WTC11 (cell line): ENCODE data around the gene NECTIN3. TPM values are rescaled to one million over a fixed set of nuclear protein-coding genes. Genes with fewer than 3 reads are reported as not detected.

Experiments used
- ATAC-seq: fragments of 200-7000 bp; cut with Tn5 transposase; 2 replicates; pipeline ENCODE4 v1.10.0; 2021; ENCODE audit warnings: mild to moderate bottlenecking, moderate library complexity
- CTCF ChIA-PET: fragments of 300-600 bp; sonication (Branson Sonifier 250); formaldehyde crosslinking; loops from one replicate; lab custom pipeline; 2021; ENCODE audit warnings: antibody characterized with exemption; lab: Charles Lee
- POLR2A ChIA-PET: fragments of 350-600 bp; sonication (Branson Sonifier 250); formaldehyde crosslinking; loops from one replicate; lab custom pipeline; 2021; ENCODE audit warnings: antibody characterized with exemption; lab: Charles Lee
- DNase-seq: peaks from one replicate; pipeline ENCODE4 v3.0.0; 2021; ENCODE audit warnings: low spot score
- H3K27ac Mint-ChIP-seq: 2 replicates; pipeline ENCODE4 v1.8.0; 2021; ENCODE audit warnings: mixed read lengths
- H3K27me3 Mint-ChIP-seq: 2 replicates; pipeline ENCODE4 v1.8.0; 2021; ENCODE audit warnings: low read depth, mild to moderate bottlenecking, moderate library complexity, mixed read lengths
- H3K36me3 Mint-ChIP-seq: 2 replicates; pipeline ENCODE4 v1.8.0; 2021; ENCODE audit warnings: mixed read lengths
- H3K4me1 Mint-ChIP-seq: 2 replicates; pipeline ENCODE4 v1.8.0; 2022; ENCODE audit warnings: mixed read lengths
- H3K4me3 Mint-ChIP-seq: 2 replicates; pipeline ENCODE4 v1.8.0; 2021; ENCODE audit warnings: mild to moderate bottlenecking, moderate library complexity, mixed read lengths
- H3K9me3 Mint-ChIP-seq: 2 replicates; pipeline ENCODE4 v1.8.0; 2021; ENCODE audit warnings: mixed read lengths
- ELF4 ChIP-seq: sonication (generic); formaldehyde crosslinking; IDR thresholded peaks from 2 replicates; pipeline ENCODE4 v1.8.1; 2022; ENCODE audit warnings: low read depth, mild to moderate bottlenecking, moderate library complexity, missing genetic modification reagents
- GTF2I ChIP-seq: fragments of 250-450 bp; sonication (Bioruptor Pico); conservative IDR thresholded peaks from 2 replicates; pipeline ENCODE4 v1.4.0; 2021; ENCODE audit warnings: mild to moderate bottlenecking
- NFATC4 ChIP-seq: fragments of 250-450 bp; sonication (Bioruptor Pico); IDR thresholded peaks from 2 replicates; pipeline ENCODE4 v1.9.0; 2021; ENCODE audit warnings: mild to moderate bottlenecking
- SP1 ChIP-seq: sonication (generic); formaldehyde crosslinking; conservative IDR thresholded peaks from 2 replicates; pipeline ENCODE4 v1.8.1; 2022; ENCODE audit warnings: missing genetic modification reagents
- TCF7 ChIP-seq: sonication (generic); formaldehyde crosslinking; IDR thresholded peaks from 2 replicates; pipeline ENCODE4 v1.8.0; 2022; ENCODE audit warnings: mild to moderate bottlenecking, low read depth, missing genetic modification reagents, moderate library complexity
- ZNF121 ChIP-seq: sonication (generic); formaldehyde crosslinking; IDR thresholded peaks from 2 replicates; pipeline ENCODE4 v1.8.0; 2023; ENCODE audit warnings: missing genetic modification reagents
- ZNF396 ChIP-seq: fragments of 250-450 bp; sonication (Bioruptor Pico); IDR thresholded peaks from 2 replicates; pipeline ENCODE4 v1.8.0; 2021; ENCODE audit warnings: mild to moderate bottlenecking, moderate library complexity, borderline replicate concordance
- ZNF416 ChIP-seq: fragments of 250-450 bp; sonication (Bioruptor Pico); IDR thresholded peaks from 2 replicates; pipeline ENCODE4 v1.9.0; 2021; ENCODE audit warnings: mild to moderate bottlenecking, inconsistent platforms
- total RNA-seq: library from RNA; stranded (reverse); gene quantifications from 3 replicates; pipeline ENCODE4 v1.2.3, GENCODE V29; 2021
- TF ChIP-seq, protein P1 (sequence below): sonication (generic); formaldehyde crosslinking; IDR thresholded peaks from 2 replicates; pipeline ENCODE4 v1.8.0; 2022; ENCODE audit warnings: missing genetic modification reagents
- TF ChIP-seq, protein P2 (sequence below): fragments of 200-600 bp; IDR thresholded peaks from 2 replicates; pipeline ENCODE4 v1.8.0; 2022; ENCODE audit warnings: antibody characterized with exemption
- TF ChIP-seq, protein P3 (sequence below): sonication (generic); formaldehyde crosslinking; IDR thresholded peaks from 2 replicates; pipeline ENCODE4 v1.8.0; 2023; ENCODE audit warnings: mild to moderate bottlenecking, missing genetic modification reagents
- TF ChIP-seq, protein P4 (sequence below): fragments of 250-450 bp; sonication (Bioruptor Pico); IDR thresholded peaks from 2 replicates; pipeline ENCODE4 v2.1.2; 2022; ENCODE audit warnings: mild to moderate bottlenecking, moderate library complexity
- TF ChIP-seq, protein P5 (sequence below): fragments of 250-450 bp; sonication (Bioruptor Pico); IDR thresholded peaks from 2 replicates; pipeline ENCODE4 v1.9.0; 2021; ENCODE audit warnings: mild to moderate bottlenecking

NECTIN3 gene
- total RNA-seq, 1 experiment from 2014 or later, result 24.8 TPM

DNA sequence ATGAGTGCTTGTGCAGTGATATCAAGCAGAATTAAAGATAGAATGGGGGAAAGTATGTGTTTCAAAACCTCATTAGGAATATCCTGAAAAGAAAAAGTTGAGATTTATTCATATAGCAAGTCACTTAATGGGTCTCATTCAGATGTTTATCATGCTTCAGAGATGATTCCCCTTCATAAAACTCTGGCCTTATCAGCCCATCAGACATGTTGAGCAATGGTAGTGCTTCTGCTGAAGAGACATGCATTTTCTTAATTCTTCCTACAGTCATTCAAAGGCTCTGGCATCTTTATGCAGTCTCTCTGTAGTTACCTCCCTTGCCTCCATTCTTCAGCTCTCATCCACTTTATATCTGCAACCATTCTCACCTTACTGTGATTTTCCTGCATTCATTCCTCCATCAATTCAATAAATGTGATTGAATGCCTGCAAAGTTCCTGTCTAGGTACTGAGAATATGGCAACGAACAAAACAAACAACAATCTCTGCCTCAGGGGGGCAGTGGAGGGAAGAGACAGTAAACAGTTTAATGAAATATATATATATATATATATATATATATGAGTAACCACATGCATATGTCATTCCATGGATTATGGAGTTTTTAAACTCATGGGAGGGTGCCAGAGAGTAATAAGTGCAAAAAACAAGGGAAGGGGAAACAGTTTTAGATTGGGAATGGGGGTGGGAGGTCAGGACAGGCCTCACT is 138.5 kb downstream of the NECTIN3 start:
- CTCF ChIA-PET, result no interaction called here
- no peak for TF ChIP-seq ELF4 (CRISPR knock-in tag)
- TF ChIP-seq, all 79 proteins: peak for 0
- POLR2A ChIA-PET, result no interaction called here
- ATAC-seq (no peak), DNase-seq (no peak)
- H3K9me3 Mint-ChIP-seq, result no peaks in the 10 kb centered on the region
- H3K4me1 Mint-ChIP-seq, result peaks cover 15% of the 10 kb centered on the region
- no peaks in the 10 kb centered on the region for H3K36me3 Mint-ChIP-seq
- no peak overlapping the region for H3K4me3 Mint-ChIP-seq
- H3K27me3 Mint-ChIP-seq, result no peaks in the 10 kb centered on the region
- no peak overlapping the region for H3K27ac Mint-ChIP-seq

DNA sequence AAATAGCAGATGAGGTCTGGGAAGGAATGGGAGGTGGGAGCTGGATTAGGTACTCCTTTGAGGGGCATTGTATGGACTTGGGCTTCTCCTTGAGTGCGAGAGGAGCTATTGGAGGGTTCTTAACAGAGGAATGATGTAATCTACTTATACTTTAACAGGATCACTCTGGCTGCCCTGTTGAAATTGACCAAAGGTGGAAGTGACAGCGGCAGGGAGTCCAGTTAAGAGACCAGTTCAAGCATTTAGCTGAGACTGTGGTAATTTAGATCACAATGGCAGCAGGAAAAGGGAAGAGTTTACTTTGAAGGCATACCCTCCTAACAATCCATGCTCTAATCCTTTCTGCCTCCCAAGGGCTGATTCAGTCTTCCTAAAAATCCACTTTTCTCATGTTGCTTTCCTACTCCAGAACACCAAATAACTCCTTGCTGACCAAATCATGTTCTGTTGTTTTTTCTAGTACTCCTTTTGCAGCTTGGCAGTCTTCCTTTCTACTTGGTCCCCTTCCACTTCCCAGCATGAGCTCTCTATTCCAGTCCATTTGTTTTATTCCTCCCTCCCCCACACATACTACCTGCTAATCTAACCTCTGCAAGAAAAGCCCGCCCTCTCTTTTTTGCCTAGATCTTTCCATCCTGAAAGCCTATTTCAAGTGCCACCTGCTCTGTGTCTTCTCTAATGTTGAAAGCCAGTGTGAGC is 139.4 kb downstream of the NECTIN3 start:
- Mint-ChIP-seq H3K27me3 (no peaks in the 10 kb centered on the region), H3K36me3 (no peaks in the 10 kb centered on the region), H3K9me3 (no peaks in the 10 kb centered on the region), H3K4me1 (peaks cover 11% of the 10 kb centered on the region), H3K4me3 (no peak overlapping the region), H3K27ac (no peak overlapping the region)
- ChIA-PET CTCF (no interaction called here), POLR2A (no interaction called here)
- ATAC-seq, result peak; percentile 82
- DNase-seq, result no peak
- TF ChIP-seq TCF7 (CRISPR knock-in tag) (no peak), SP1 (CRISPR knock-in tag) (no peak)
- TF ChIP-seq, protein P1, sequence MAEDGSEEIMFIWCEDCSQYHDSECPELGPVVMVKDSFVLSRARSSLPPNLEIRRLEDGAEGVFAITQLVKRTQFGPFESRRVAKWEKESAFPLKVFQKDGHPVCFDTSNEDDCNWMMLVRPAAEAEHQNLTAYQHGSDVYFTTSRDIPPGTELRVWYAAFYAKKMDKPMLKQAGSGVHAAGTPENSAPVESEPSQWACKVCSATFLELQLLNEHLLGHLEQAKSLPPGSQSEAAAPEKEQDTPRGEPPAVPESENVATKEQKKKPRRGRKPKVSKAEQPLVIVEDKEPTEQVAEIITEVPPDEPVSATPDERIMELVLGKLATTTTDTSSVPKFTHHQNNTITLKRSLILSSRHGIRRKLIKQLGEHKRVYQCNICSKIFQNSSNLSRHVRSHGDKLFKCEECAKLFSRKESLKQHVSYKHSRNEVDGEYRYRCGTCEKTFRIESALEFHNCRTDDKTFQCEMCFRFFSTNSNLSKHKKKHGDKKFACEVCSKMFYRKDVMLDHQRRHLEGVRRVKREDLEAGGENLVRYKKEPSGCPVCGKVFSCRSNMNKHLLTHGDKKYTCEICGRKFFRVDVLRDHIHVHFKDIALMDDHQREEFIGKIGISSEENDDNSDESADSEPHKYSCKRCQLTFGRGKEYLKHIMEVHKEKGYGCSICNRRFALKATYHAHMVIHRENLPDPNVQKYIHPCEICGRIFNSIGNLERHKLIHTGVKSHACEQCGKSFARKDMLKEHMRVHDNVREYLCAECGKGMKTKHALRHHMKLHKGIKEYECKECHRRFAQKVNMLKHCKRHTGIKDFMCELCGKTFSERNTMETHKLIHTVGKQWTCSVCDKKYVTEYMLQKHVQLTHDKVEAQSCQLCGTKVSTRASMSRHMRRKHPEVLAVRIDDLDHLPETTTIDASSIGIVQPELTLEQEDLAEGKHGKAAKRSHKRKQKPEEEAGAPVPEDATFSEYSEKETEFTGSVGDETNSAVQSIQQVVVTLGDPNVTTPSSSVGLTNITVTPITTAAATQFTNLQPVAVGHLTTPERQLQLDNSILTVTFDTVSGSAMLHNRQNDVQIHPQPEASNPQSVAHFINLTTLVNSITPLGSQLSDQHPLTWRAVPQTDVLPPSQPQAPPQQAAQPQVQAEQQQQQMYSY (CRISPR knock-in tag), result peak; percentile 43; the same call in 1 of the 2 replicates

DNA sequence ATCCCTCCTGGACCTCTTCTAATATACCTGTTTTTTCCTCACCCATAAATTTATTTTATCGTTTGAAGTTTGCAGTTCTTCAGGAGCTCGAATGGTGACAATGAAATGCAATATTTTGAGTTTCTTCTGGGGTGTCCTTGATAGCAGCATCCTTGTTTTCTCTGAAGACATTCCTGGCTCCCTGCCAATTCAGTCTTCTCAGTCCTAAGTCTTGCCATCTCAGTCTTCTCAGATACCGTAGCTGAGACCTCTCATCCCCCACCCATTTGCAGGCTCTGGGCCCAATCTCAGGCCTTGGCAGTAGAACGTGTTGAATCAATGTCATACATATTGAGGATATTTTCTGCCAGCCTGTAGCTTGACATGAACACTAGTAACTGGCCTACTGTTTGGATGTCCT is 140.9 kb downstream of the NECTIN3 start:
- H3K4me1 Mint-ChIP-seq, result 0 out of 2 replicates have a peak, but pooled peaks cover 2% of the 10 kb centered on the region
- H3K36me3 Mint-ChIP-seq, result no peaks in the 10 kb centered on the region
- H3K27me3 Mint-ChIP-seq, result no peaks in the 10 kb centered on the region
- no peak for ATAC-seq
- no peaks in the 10 kb centered on the region for H3K9me3 Mint-ChIP-seq
- no peak for DNase-seq
- H3K4me3 Mint-ChIP-seq, result no peak overlapping the region
- TF ChIP-seq ZNF121 (no peak), ZNF396 (CRISPR knock-in tag) (no peak), ZNF416 (no peak), GTF2I (CRISPR knock-in tag) (no peak)
- TF ChIP-seq, protein P2, sequence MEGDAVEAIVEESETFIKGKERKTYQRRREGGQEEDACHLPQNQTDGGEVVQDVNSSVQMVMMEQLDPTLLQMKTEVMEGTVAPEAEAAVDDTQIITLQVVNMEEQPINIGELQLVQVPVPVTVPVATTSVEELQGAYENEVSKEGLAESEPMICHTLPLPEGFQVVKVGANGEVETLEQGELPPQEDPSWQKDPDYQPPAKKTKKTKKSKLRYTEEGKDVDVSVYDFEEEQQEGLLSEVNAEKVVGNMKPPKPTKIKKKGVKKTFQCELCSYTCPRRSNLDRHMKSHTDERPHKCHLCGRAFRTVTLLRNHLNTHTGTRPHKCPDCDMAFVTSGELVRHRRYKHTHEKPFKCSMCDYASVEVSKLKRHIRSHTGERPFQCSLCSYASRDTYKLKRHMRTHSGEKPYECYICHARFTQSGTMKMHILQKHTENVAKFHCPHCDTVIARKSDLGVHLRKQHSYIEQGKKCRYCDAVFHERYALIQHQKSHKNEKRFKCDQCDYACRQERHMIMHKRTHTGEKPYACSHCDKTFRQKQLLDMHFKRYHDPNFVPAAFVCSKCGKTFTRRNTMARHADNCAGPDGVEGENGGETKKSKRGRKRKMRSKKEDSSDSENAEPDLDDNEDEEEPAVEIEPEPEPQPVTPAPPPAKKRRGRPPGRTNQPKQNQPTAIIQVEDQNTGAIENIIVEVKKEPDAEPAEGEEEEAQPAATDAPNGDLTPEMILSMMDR, result no peak
- TF ChIP-seq, all 79 proteins: peak for 0
- POLR2A ChIA-PET, result no interaction called here
- H3K27ac Mint-ChIP-seq, result no peak overlapping the region
- CTCF ChIA-PET, result no interaction called here

DNA sequence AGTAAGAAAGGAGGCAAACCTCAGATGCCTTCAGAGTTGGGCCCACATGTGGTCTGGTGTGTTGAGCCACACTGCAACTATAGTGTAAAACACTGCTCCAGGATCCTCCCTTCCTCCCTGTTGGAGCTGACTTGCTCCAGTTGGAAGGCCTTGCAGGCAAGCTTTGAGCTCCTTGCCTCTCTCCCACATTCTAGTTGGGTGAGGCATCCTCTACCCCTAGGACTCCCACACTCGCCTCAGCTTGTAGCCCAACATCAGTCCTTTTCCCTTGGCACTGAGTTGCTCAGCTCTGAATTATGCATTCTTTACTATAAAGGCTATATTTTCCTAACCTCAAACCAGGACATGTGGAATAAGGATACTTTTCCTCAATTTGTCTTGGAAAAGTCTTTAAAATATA is 143.9 kb downstream of the NECTIN3 start:
- DNase-seq, result no peak
- no peak for ATAC-seq
- Mint-ChIP-seq H3K27me3 (no peaks in the 10 kb centered on the region), H3K4me1 (no peaks in the 10 kb centered on the region), H3K4me3 (no peak overlapping the region), H3K9me3 (no peaks in the 10 kb centered on the region)
- CTCF ChIA-PET, result no interaction called here
- TF ChIP-seq, protein P3, sequence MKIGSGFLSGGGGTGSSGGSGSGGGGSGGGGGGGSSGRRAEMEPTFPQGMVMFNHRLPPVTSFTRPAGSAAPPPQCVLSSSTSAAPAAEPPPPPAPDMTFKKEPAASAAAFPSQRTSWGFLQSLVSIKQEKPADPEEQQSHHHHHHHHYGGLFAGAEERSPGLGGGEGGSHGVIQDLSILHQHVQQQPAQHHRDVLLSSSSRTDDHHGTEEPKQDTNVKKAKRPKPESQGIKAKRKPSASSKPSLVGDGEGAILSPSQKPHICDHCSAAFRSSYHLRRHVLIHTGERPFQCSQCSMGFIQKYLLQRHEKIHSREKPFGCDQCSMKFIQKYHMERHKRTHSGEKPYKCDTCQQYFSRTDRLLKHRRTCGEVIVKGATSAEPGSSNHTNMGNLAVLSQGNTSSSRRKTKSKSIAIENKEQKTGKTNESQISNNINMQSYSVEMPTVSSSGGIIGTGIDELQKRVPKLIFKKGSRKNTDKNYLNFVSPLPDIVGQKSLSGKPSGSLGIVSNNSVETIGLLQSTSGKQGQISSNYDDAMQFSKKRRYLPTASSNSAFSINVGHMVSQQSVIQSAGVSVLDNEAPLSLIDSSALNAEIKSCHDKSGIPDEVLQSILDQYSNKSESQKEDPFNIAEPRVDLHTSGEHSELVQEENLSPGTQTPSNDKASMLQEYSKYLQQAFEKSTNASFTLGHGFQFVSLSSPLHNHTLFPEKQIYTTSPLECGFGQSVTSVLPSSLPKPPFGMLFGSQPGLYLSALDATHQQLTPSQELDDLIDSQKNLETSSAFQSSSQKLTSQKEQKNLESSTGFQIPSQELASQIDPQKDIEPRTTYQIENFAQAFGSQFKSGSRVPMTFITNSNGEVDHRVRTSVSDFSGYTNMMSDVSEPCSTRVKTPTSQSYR (CRISPR knock-in tag), result no peak
- TF ChIP-seq, protein P4, sequence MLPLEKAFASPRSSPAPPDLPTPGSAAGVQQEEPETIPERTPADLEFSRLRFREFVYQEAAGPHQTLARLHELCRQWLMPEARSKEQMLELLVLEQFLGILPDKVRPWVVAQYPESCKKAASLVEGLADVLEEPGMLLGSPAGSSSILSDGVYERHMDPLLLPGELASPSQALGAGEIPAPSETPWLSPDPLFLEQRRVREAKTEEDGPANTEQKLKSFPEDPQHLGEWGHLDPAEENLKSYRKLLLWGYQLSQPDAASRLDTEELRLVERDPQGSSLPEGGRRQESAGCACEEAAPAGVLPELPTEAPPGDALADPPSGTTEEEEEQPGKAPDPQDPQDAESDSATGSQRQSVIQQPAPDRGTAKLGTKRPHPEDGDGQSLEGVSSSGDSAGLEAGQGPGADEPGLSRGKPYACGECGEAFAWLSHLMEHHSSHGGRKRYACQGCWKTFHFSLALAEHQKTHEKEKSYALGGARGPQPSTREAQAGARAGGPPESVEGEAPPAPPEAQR (CRISPR knock-in tag), result no peak
- no peak for TF ChIP-seq NFATC4 (CRISPR knock-in tag)
- TF ChIP-seq, protein P5, sequence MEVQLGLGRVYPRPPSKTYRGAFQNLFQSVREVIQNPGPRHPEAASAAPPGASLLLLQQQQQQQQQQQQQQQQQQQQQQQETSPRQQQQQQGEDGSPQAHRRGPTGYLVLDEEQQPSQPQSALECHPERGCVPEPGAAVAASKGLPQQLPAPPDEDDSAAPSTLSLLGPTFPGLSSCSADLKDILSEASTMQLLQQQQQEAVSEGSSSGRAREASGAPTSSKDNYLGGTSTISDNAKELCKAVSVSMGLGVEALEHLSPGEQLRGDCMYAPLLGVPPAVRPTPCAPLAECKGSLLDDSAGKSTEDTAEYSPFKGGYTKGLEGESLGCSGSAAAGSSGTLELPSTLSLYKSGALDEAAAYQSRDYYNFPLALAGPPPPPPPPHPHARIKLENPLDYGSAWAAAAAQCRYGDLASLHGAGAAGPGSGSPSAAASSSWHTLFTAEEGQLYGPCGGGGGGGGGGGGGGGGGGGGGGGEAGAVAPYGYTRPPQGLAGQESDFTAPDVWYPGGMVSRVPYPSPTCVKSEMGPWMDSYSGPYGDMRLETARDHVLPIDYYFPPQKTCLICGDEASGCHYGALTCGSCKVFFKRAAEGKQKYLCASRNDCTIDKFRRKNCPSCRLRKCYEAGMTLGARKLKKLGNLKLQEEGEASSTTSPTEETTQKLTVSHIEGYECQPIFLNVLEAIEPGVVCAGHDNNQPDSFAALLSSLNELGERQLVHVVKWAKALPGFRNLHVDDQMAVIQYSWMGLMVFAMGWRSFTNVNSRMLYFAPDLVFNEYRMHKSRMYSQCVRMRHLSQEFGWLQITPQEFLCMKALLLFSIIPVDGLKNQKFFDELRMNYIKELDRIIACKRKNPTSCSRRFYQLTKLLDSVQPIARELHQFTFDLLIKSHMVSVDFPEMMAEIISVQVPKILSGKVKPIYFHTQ (CRISPR knock-in tag), result no peak
- TF ChIP-seq, all 79 proteins: peak for 0
- Mint-ChIP-seq H3K36me3 (no peaks in the 10 kb centered on the region), H3K27ac (no peak overlapping the region)
- POLR2A ChIA-PET, result no interaction called here
